Memory B cell (primary cell): ENCODE data around the gene SYT1.

Experiments
- ATAC-seq: fragments of 150-1000 bp; cut with Tn5 transposase; 2 replicates; pipeline ENCODE4 v1.10.0; 2021; ENCODE audit warnings: low read depth, mild to moderate bottlenecking, moderate library complexity
- DNase-seq, 2 donors: peaks; one replicate each; pipeline ENCODE4 v3.0.0; 2022; ENCODE audit warnings: low spot score in 2 of 2
- H3K27ac Mint-ChIP-seq: one replicate; pipeline ENCODE4 v1.8.0; 2022; ENCODE audit warnings: mild to moderate bottlenecking, moderate library complexity, mixed read lengths
- H3K27me3 Mint-ChIP-seq: one replicate; pipeline ENCODE4 v1.8.0; 2022; ENCODE audit warnings: mixed read lengths
- H3K36me3 Mint-ChIP-seq: one replicate; pipeline ENCODE4 v1.8.0; 2022; ENCODE audit warnings: mild to moderate bottlenecking, mixed read lengths
- H3K4me1 Mint-ChIP-seq: one replicate; pipeline ENCODE4 v1.8.0; 2022; ENCODE audit warnings: mixed read lengths
- H3K4me3 Mint-ChIP-seq: one replicate; pipeline ENCODE4 v1.8.0; 2022; ENCODE audit warnings: mild to moderate bottlenecking, moderate library complexity, mixed read lengths
- H3K9me3 Mint-ChIP-seq: one replicate; pipeline ENCODE4 v1.8.0; 2022; ENCODE audit warnings: mixed read lengths

The SYT1 gene

DNA sequence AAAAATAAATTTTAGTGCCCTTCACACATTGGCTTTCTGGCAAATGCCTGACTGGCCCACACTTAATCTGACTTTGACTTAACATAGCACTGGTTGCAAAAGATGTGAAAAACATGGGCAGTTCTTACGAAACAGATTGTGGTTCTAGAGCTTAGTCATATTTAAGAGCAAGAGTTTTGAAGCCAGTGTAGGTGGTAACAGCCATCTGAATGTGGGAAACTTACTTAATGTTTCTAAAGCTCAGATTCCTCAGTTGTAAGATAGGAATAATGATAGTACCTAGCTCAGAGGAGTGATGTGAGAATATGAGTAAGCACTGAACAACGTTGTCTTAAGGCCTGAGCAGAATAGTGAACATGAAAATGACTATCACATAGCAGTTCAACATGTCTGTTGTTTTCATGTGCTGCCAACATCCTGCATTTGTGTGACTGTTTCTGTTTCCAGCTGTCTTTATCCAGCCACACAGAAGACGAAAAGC, 262.7 kb downstream of the SYT1 start:
- ATAC-seq (no peak), DNase-seq (no peak)
- no peaks in the 10 kb centered on the region for H3K4me1 Mint-ChIP-seq
- H3K27ac Mint-ChIP-seq: no peak overlapping the region
- H3K27me3 Mint-ChIP-seq: no peaks in the 10 kb centered on the region
- H3K9me3 Mint-ChIP-seq: no peaks in the 10 kb centered on the region
- no peak overlapping the region for H3K4me3 Mint-ChIP-seq
- H3K36me3 Mint-ChIP-seq: no peaks in the 10 kb centered on the region

DNA sequence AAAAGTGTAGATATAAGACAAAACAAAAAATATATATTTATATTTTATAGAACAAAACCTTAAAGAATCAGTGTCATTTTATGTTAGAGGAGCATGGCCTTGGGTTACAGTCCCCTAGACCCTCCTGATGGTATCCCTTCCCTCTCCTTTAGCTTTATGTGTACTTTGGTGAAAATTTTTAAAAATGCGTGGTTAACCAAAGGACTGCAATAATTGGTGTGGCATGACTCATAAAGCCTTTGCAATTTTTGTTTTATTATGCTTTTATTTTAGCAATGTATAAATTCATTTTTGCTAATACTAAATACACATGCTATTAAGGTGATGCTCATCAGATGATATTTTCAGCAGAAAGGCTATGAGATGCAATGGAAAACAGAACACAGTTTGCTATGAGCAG, 264.4 kb downstream of the SYT1 start:
- ATAC-seq: no peak
- H3K27ac Mint-ChIP-seq: no peak overlapping the region

DNA sequence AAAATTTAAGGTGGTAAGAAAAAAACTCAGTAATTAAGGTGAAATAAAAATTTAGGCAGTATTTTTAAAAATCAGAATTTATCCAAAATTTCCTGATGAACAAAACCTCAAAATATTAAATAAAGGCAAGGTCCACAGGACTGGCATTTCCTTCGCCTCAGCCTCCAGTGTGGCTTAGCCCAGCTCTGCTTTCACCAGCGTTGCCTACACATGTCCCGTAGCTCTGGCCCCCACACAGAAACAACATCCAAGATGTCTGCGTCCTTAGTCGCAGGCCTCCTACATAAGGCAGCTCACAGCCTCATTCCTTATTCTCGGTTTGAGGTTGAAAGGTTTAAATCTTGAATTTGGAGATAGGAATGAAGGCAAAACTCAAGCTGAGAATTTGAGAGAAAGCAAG, 274.3 kb downstream of the SYT1 start:
- Mint-ChIP-seq H3K27me3 (no peaks in the 10 kb centered on the region), H3K4me1 (no peaks in the 10 kb centered on the region), H3K9me3 (no peaks in the 10 kb centered on the region), H3K36me3 (no peaks in the 10 kb centered on the region), H3K27ac (no peak overlapping the region), H3K4me3 (no peak overlapping the region)
- DNase-seq: no peak
- no peak for ATAC-seq

More for the DNA sequence above, 264.4 kb downstream of the SYT1 start:
- Mint-ChIP-seq H3K36me3 (no peaks in the 10 kb centered on the region), H3K27me3 (no peaks in the 10 kb centered on the region), H3K9me3 (peaks cover 1% of the 10 kb centered on the region), H3K4me3 (no peak overlapping the region), H3K4me1 (no peaks in the 10 kb centered on the region)
- DNase-seq: no peak

DNA sequence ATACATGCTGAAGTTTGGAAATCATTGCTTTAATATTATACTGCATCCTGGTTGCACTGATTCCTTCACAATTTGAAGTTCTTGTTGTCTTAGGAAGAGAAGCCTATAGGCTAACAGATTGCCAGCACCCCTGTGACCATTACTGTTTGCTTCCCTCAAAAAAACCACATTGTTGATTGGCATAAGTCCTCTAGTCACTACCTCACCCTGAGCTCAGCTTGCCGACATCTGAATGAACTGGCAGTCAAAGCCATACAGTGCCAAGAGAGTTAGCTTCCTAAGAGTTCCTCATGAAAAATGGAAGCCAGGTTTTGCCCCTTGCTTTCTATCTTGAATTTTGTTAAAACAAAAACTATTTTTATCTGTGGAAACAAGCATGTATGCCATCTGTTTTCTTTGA, 276.1 kb downstream of the SYT1 start:
- no peaks in the 10 kb centered on the region for H3K9me3 Mint-ChIP-seq
- no peaks in the 10 kb centered on the region for H3K36me3 Mint-ChIP-seq
- no peaks in the 10 kb centered on the region for H3K4me1 Mint-ChIP-seq
- no peaks in the 10 kb centered on the region for H3K27me3 Mint-ChIP-seq
- H3K4me3 Mint-ChIP-seq: no peak overlapping the region
- ATAC-seq (no peak), DNase-seq (no peak)
- H3K27ac Mint-ChIP-seq: no peak overlapping the region

DNA sequence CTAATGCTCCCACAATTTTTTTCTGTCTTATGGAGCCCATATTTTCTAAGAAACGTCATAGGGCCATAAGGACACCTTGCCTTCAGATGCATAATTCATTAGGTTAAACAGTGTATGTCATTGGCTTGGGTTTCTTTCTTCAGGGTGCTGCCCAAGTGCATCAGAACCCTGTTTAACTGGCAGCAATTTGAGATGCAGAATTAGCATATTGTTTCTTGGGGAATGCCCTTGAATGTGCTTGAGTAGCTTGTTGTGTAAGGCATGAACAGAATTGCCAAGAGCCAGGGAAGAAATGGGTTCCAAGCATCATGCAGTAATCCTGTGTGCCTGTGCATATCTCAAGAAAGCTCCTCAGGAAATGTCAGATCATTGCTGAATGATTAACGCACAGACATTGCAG, 277.2 kb downstream of the SYT1 start:
- Mint-ChIP-seq H3K4me1 (no peaks in the 10 kb centered on the region), H3K9me3 (peaks cover 1% of the 10 kb centered on the region), H3K4me3 (no peak overlapping the region), H3K27me3 (no peaks in the 10 kb centered on the region), H3K36me3 (no peaks in the 10 kb centered on the region), H3K27ac (no peak overlapping the region)
- DNase-seq (no peak), ATAC-seq (no peak)

DNA sequence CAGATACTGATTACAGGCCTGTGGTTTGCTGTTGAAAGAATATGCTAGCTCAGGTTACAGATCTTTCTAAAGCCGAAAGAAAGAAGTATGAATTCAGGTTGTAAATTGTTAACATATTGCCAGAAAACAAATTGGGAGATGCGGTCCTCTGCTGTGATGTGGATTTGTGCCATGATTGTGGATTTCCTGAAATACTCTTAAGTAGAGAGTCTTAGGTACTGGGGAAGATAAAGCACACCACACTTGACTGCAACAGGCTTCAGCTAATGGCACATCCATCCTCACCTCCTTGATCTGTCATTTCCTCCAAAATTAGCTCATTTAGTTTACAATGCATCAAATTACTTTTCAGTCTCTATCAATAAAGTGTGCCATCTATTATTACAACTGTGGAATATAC, 279.2 kb downstream of the SYT1 start:
- ATAC-seq (no peak), DNase-seq (no peak)
- H3K4me1 Mint-ChIP-seq: no peaks in the 10 kb centered on the region
- H3K4me3 Mint-ChIP-seq: no peak overlapping the region
- no peak overlapping the region for H3K27ac Mint-ChIP-seq
- H3K36me3 Mint-ChIP-seq: no peaks in the 10 kb centered on the region
- no peaks in the 10 kb centered on the region for H3K27me3 Mint-ChIP-seq
- H3K9me3 Mint-ChIP-seq: peaks cover 1% of the 10 kb centered on the region

DNA sequence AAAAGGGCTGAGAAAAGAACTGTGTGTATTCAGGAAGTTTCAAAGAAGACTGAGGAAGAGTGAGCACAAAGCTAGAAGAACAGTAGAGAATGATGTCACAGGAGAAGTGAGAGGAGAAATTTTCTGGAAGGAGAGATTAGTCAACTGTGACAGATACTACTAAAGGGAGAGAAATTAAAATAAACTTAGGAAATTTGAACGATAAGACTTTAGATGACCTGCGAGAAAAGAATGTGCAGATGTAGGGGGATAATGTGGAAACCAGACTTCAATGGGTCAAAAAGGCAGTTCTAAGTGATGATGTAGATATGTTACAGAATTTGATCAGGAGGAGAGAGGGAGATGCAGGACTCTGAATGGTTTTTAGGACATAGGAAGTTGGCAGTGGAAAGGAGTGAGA, 287.4 kb downstream of the SYT1 start:
- ATAC-seq: no peak
- DNase-seq: no peak
- Mint-ChIP-seq H3K27ac (no peak overlapping the region), H3K4me3 (no peak overlapping the region), H3K36me3 (no peaks in the 10 kb centered on the region), H3K27me3 (no peaks in the 10 kb centered on the region), H3K4me1 (no peaks in the 10 kb centered on the region), H3K9me3 (no peaks in the 10 kb centered on the region)

DNA sequence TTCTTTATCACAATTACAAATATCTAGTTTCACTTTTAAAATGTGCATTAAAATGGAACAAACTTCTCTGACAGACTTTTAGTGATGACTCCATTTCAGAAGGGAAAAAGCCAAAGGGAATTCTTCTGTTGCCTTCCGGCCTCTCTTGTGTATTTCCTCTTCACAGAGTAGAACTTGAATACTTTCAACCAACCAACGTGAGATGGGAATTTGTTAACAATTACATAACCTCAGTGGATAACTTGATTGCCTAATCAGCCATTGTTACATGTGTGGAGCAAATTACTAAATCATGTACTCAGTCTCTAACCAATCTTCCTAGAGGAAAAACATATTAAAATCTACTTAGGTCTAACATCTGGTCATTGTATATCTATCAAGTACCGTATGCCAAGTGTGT, 291.1 kb downstream of the SYT1 start:
- no peaks in the 10 kb centered on the region for H3K27me3 Mint-ChIP-seq
- no peak for DNase-seq
- no peak for ATAC-seq
- H3K27ac Mint-ChIP-seq: no peak overlapping the region
- no peaks in the 10 kb centered on the region for H3K4me1 Mint-ChIP-seq
- H3K4me3 Mint-ChIP-seq: no peak overlapping the region
- H3K9me3 Mint-ChIP-seq: no peaks in the 10 kb centered on the region
- H3K36me3 Mint-ChIP-seq: no peaks in the 10 kb centered on the region

DNA sequence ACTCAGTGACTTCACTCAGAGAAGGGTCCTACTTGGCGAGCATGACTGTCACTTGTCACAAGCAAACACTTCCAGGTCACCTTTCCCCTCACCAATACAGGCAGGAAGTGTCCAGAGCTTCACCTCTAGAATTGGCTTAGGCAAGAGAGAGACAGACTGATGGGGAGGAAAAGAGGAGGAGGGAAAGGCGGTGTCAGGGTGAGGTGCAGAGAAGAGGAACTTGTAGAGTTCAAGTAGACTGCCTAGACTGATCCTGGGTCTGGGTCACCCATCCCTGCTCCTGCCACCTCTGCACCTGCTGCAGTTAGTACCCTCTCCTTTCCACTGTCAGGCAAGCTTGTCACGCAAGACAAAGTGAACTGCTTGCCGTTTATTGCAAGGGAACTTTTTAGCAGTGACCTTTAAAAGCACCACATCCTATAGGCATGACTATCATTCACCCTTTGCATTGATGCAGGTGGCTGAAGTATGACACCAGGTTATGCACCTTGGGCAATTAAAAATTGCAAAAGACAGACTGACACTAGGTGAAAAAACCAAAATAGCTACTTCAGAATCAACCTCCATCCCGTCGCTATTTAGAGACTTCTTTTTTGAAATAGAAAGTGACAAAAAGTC, 292.4 kb downstream of the SYT1 start:
- ATAC-seq: no peak
- DNase-seq: no peak
- H3K36me3 Mint-ChIP-seq: no peaks in the 10 kb centered on the region

DNA sequence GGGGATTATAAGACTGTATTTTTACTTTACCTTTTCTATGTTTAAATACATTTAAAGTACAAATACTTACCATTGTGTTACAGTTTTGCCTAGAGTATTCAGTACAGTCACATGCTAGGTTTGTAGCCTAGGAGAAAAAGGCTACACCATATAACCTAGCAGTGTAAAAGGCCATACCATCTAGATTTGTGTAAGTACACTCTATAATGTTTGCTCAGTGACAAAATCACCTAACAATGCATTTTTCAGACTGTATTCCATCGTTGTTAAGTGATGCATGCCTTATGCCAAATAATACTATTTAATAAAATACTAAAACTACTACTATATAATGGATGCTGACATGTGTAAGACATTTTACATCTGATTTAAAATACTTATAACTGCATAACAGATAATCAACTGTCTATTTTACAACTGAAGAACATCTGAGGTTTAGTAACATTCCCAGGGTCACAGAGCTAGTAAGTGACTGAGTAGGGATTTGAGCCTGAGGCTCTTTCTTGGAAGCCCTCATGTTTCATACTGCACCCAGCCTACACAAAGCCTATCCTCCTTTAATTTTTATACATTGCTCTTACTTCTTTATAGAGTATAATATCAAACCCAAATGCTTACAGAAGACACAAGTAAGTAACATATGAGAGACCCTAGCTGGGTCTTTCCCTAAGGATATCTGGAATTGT, 296.8 kb downstream of the SYT1 start:
- no peak for ATAC-seq
- H3K27me3 Mint-ChIP-seq: no peaks in the 10 kb centered on the region
- H3K36me3 Mint-ChIP-seq: no peaks in the 10 kb centered on the region
- no peaks in the 10 kb centered on the region for H3K9me3 Mint-ChIP-seq
- no peak overlapping the region for H3K4me3 Mint-ChIP-seq
- H3K27ac Mint-ChIP-seq: no peak overlapping the region
- DNase-seq: no peak
- H3K4me1 Mint-ChIP-seq: no peaks in the 10 kb centered on the region

More for the DNA sequence above, 292.4 kb downstream of the SYT1 start:
- no peaks in the 10 kb centered on the region for H3K9me3 Mint-ChIP-seq
- no peaks in the 10 kb centered on the region for H3K4me1 Mint-ChIP-seq
- no peaks in the 10 kb centered on the region for H3K27me3 Mint-ChIP-seq
- no peak overlapping the region for H3K4me3 Mint-ChIP-seq
- H3K27ac Mint-ChIP-seq: no peak overlapping the region

DNA sequence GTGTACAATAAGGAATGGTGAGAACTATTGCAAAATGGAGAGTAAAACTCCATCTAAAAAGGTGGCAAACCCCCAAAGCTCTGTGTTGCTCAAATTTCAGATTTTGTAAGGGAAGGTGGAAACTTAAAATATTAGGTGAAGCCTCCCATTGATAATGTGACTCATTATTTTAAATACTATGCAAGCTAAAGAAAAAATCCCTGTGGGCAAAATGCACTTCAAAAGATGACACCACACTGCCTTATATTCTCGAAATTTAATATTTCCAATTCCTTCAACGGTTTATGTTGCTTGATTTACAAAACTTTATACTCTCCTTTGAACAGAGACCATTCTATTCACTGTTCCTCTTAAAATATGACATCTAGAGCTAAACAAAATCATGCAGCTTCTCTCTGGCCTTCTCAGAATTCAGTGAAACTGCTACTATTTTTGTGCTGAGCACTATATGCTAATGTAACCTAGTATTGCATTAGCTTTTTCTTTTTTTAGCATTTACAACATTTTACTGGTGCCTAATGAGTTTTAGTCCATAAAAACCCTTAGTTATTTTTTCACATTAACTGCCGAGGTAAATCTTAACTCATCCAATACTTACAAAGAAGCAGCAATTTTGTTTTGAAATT, 297.7 kb downstream of the SYT1 start:
- Mint-ChIP-seq H3K27me3 (no peaks in the 10 kb centered on the region), H3K4me1 (no peaks in the 10 kb centered on the region), H3K36me3 (no peaks in the 10 kb centered on the region), H3K9me3 (no peaks in the 10 kb centered on the region), H3K4me3 (no peak overlapping the region), H3K27ac (no peak overlapping the region)
- DNase-seq (no peak), ATAC-seq (no peak)

DNA sequence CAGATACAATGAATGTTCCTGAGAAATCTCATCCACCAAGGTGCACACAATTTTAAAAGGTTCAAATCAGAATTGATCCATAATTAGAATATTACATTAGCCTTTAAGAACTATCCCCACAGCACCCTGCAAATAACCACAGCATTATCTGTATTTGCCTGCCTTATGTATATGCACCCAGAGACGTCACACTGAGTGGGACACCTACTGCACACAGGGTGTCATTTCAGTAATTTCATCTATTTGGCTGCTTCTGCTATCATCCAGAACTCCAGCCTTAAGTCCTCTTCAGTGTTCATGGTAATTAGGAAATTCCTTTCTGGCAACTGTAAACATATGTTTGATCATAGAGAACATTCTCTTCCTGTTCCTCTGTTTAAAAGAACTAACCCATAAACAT, 298.4 kb downstream of the SYT1 start:
- H3K4me3 Mint-ChIP-seq: no peak overlapping the region
- ATAC-seq: no peak

DNA sequence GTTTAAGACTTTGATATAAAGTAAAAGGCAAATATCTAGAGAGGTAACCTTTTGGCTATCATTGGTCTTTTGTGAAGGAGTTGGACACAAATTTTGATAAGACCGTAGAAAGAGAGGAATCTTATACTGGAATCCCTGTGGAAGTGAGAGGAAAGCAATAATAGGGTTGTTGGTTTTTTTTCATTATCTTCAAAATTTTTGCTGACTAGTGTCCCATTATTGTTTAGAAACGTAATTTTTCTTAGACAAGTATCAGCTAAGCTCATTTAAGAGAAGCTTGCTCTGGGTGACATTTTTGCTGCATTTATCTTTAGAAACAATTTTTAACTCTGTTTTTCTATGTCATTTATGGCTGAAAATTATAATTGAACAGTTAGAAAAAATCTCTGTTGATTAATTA, 300.3 kb downstream of the SYT1 start:
- H3K9me3 Mint-ChIP-seq: no peaks in the 10 kb centered on the region
- DNase-seq: no peak
- H3K4me1 Mint-ChIP-seq: no peaks in the 10 kb centered on the region
- H3K36me3 Mint-ChIP-seq: no peaks in the 10 kb centered on the region
- no peak overlapping the region for H3K27ac Mint-ChIP-seq
- no peak overlapping the region for H3K4me3 Mint-ChIP-seq
- ATAC-seq: no peak
- H3K27me3 Mint-ChIP-seq: no peaks in the 10 kb centered on the region

More for the DNA sequence above, 298.4 kb downstream of the SYT1 start:
- no peaks in the 10 kb centered on the region for H3K4me1 Mint-ChIP-seq
- DNase-seq: no peak
- no peaks in the 10 kb centered on the region for H3K36me3 Mint-ChIP-seq
- no peaks in the 10 kb centered on the region for H3K27me3 Mint-ChIP-seq
- H3K9me3 Mint-ChIP-seq: no peaks in the 10 kb centered on the region
- H3K27ac Mint-ChIP-seq: no peak overlapping the region

DNA sequence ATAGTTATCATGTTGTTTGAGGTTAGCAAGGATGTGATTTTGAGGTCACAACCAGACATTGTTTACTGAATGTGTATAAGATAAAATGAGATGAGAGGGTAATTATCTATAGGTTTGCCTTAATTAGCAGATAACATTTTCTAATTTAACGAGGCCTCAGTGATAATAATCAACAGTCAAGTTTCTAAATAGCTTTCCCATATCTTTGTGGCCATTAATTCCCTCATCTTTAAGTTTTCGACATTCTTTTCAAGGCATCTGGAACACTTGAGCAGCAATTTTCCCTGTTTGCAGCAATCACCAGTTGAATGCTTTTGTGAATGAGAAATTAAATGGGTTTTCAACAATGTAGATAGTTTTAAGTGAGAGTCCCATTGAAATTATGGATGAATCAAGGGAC, 304.1 kb downstream of the SYT1 start:
- H3K9me3 Mint-ChIP-seq: no peaks in the 10 kb centered on the region
- DNase-seq (no peak), ATAC-seq (no peak)
- H3K4me3 Mint-ChIP-seq: no peak overlapping the region
- no peaks in the 10 kb centered on the region for H3K27me3 Mint-ChIP-seq
- no peaks in the 10 kb centered on the region for H3K36me3 Mint-ChIP-seq
- H3K27ac Mint-ChIP-seq: no peak overlapping the region
- no peaks in the 10 kb centered on the region for H3K4me1 Mint-ChIP-seq

DNA sequence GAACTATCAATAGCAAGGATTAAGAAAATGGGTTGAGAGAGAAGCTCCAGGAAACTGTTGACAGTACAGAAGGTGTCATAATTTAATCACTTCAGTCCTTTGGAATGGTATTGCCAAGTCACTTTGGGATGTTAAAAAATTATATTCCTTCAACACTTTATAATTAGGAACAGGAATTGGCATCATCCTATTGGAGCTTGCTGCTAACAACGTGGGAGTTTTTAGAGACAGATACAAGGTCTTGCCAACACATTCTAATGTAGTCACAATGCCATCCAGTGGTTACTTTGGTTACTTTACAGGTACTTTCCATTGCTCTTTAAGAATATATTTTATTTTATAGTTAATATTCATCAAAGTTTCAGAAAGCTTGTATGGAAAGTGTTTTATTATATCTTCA, 310.1 kb downstream of the SYT1 start:
- Mint-ChIP-seq H3K36me3 (no peaks in the 10 kb centered on the region), H3K4me3 (no peak overlapping the region), H3K9me3 (peaks cover 3% of the 10 kb centered on the region), H3K4me1 (no peaks in the 10 kb centered on the region), H3K27ac (no peak overlapping the region), H3K27me3 (no peaks in the 10 kb centered on the region)
- ATAC-seq (no peak), DNase-seq (no peak)
